Activated B cell treated with CpG ODN at 0.5 μM for 24 hours (primary cell): ENCODE data around the gene NKX2-1. TPM values are rescaled to one million over a fixed set of nuclear protein-coding genes. Genes with fewer than 3 reads are reported as not detected.

ENCODE experiments used
- ATAC-seq: fragments of 200-7000 bp; cut with Tn5 transposase; one replicate; pipeline ENCODE4 v1.10.0; 2021; ENCODE audit warnings: low read depth, mild to moderate bottlenecking, moderate library complexity
- CTCF ChIA-PET: fragments of 350-600 bp; sonication (Branson Sonifier 250); formaldehyde crosslinking; loops from one replicate; lab custom pipeline; 2021; ENCODE audit warnings: antibody characterized with exemption; lab: Charles Lee
- POLR2A ChIA-PET: fragments of 350-600 bp; sonication (Branson Sonifier 250); formaldehyde crosslinking; loops from one replicate; lab custom pipeline; 2021; ENCODE audit warnings: antibody characterized with exemption; lab: Charles Lee
- DNase-seq: peaks from one replicate; pipeline ENCODE4 v3.0.0; 2022
- H3K27ac Mint-ChIP-seq: one replicate; pipeline ENCODE4 v1.8.0; 2020; ENCODE audit warnings: mixed read lengths
- H3K27me3 Mint-ChIP-seq: one replicate; pipeline ENCODE4 v1.8.0; 2021; ENCODE audit warnings: mixed read lengths
- H3K36me3 Mint-ChIP-seq: one replicate; pipeline ENCODE4 v1.8.0; 2021; ENCODE audit warnings: low read depth, mixed read lengths
- H3K4me1 Mint-ChIP-seq: one replicate; pipeline ENCODE4 v1.8.0; 2021; ENCODE audit warnings: mixed read lengths
- H3K4me3 Mint-ChIP-seq: one replicate; pipeline ENCODE4 v1.8.0; 2020; ENCODE audit warnings: mild to moderate bottlenecking, mixed read lengths
- H3K9me3 Mint-ChIP-seq: one replicate; pipeline ENCODE4 v1.8.0; 2020; ENCODE audit warnings: mixed read lengths
- CTCF ChIP-seq: fragments of 200-600 bp; IDR thresholded peaks from one replicate; pipeline ENCODE4 v1.8.0; 2022; ENCODE audit warnings: antibody characterized with exemption, mild to moderate bottlenecking
- intact Hi-C: fragments of 100-400 bp; cut with micrococcal nuclease; formaldehyde crosslinking; loops from one replicate; pipeline ENCODE4 v1.15.1; 2024
- total RNA-seq: library from RNA; stranded (reverse); gene quantifications from 2 replicates; pipeline ENCODE4 v1.2.3, GENCODE V29; 2022

Gene NKX2-1
- total RNA-seq: not detected in 2 replicates

GRCh38 chr14:36519431-36520321 is at the start of gene NKX2-1:
Gene NKX2-1, minus strand, starts transcription at chr14:36520232. Its CDS starts 103 bp downstream, at chr14:36520129.
- no peak for TF ChIP-seq CTCF
- Mint-ChIP-seq H3K4me1 (peaks cover 7% of the 10 kb centered on the region), H3K9me3 (no peaks in the 10 kb centered on the region), H3K4me3 (peak within 1 kb of the TSS; percentile 11), H3K27me3 (peaks cover 52% of the 10 kb centered on the region), H3K36me3 (no peaks in the 10 kb centered on the region), H3K27ac (no peak within 1 kb of the TSS)
- DNase-seq (no peak), ATAC-seq (no peak)
- intact Hi-C loops: loop anchor here (5.0 to 10.0 kb wide), 2 partner anchors 65 to 138 kb away; partner anchors contain the start of gene NKX2-8
- CTCF ChIA-PET: no interaction called here
- POLR2A ChIA-PET: no interaction called here

GRCh38 chr14:36556811-36557433 is 36.9 kb upstream of the NKX2-1 start:
- POLR2A ChIA-PET: no interaction called here
- Mint-ChIP-seq H3K9me3 (no peaks in the 10 kb centered on the region), H3K36me3 (no peaks in the 10 kb centered on the region), H3K27ac (no peak overlapping the region), H3K4me1 (no peaks in the 10 kb centered on the region), H3K27me3 (peaks cover 6% of the 10 kb centered on the region), H3K4me3 (no peak overlapping the region)
- DNase-seq (no peak), ATAC-seq (no peak)
- CTCF ChIA-PET: interaction anchor here (1.3 kb wide), 1 partner anchor 18 kb away, joined by 3 read pairs; no protein-coding TSS in a partner anchor
- no peak for TF ChIP-seq CTCF
- intact Hi-C loops: loop anchor here (2.0 kb wide), 2 partner anchors 384 to 674 kb away; no protein-coding TSS in a partner anchor

- Mint-ChIP-seq H3K36me3 (no peaks in the 10 kb centered on the region), H3K27me3 (peaks cover 6% of the 10 kb centered on the region), H3K4me3 (no peak overlapping the region), H3K9me3 (no peaks in the 10 kb centered on the region), H3K4me1 (no peaks in the 10 kb centered on the region), H3K27ac (no peak overlapping the region)
- intact Hi-C loops: loop anchor here (2.0 kb wide), 2 partner anchors 385 to 673 kb away; no protein-coding TSS in a partner anchor
- TF ChIP-seq CTCF: no peak
- DNase-seq (no peak), ATAC-seq (no peak)
- ChIA-PET CTCF (interaction anchor here (3.2 kb wide), 1 partner anchor 386 kb away, joined by 16 read pairs; no protein-coding TSS in a partner anchor), POLR2A (no interaction called here)
Measured at GRCh38 chr14:36555998-36556743, 36.1 kb upstream of the NKX2-1 start.

GRCh38 chr14:36553656-36554260 is 33.7 kb upstream of the NKX2-1 start:
- Mint-ChIP-seq H3K4me3 (no peak overlapping the region), H3K4me1 (no peaks in the 10 kb centered on the region), H3K9me3 (no peaks in the 10 kb centered on the region), H3K36me3 (no peaks in the 10 kb centered on the region), H3K27ac (no peak overlapping the region), H3K27me3 (peaks cover 2% of the 10 kb centered on the region)
- no peak for DNase-seq
- intact Hi-C loops: loop anchor here (1.0 kb wide), 1 partner anchor 52 kb away; no protein-coding TSS in a partner anchor
- no peak for TF ChIP-seq CTCF
- ATAC-seq: no peak
- POLR2A ChIA-PET: interaction anchor here (0.7 kb wide), 1 partner anchor 71 kb away, joined by 8 read pairs; no protein-coding TSS in a partner anchor
- CTCF ChIA-PET: interaction anchor here (1.2 to 3.2 kb wide), 4 partner anchors 15 to 670 kb away, joined by 3 to 16 read pairs (median 6); no protein-coding TSS in a partner anchor
